NCI-H1105 treated with DMSO at 0.1 percent for 48 hours (cell line): ENCODE measurements around the gene TMA7B.
"Not testable (repeated sequence)": the region's sequence is repeated elsewhere in the genome, so short reads cannot be mapped to it uniquely, and the experiment has no call there.

Experiments used
- DNase-seq: peaks from one replicate; lab custom pipeline; 2025; lab: John Stamatoyannopoulos, UW

TMA7B gene

GRCh38 chr22:39933741-39934140, 26.5 kb upstream of the TMA7B start:
- no peak for DNase-seq

GRCh38 chr22:39935116-39935515, 25.1 kb upstream of the TMA7B start:
- DNase-seq: no peak

- no peak for DNase-seq
These were observed 24.6 kb upstream of the TMA7B start for GRCh38 chr22:39935612-39936011.

- DNase-seq: no peak
These were observed 23.6 kb upstream of the TMA7B start for GRCh38 chr22:39936523-39937145.

- DNase-seq: no peak
These were observed 22.3 kb upstream of the TMA7B start for GRCh38 chr22:39937906-39938305.

GRCh38 chr22:39938509-39939111, 21.6 kb upstream of the TMA7B start:
- no peak for DNase-seq

- DNase-seq: no peak
These were observed 20.4 kb upstream of the TMA7B start for GRCh38 chr22:39939830-39940229.

- DNase-seq: no peak
These were observed 19.4 kb upstream of the TMA7B start for GRCh38 chr22:39940757-39941305.

GRCh38 chr22:39941601-39942000, 18.6 kb upstream of the TMA7B start:
- peak; percentile 43 for DNase-seq

GRCh38 chr22:39942439-39943230, 17.6 kb upstream of the TMA7B start:
- no peak for DNase-seq

GRCh38 chr22:39943337-39943736, 16.9 kb upstream of the TMA7B start:
- DNase-seq: no peak

- DNase-seq: no peak
These were observed 16.0 kb upstream of the TMA7B start for GRCh38 chr22:39943953-39944872.

- no peak for DNase-seq
These were observed 14.1 kb upstream of the TMA7B start for GRCh38 chr22:39946126-39946502.

- DNase-seq: no peak
These were observed 13.5 kb upstream of the TMA7B start for GRCh38 chr22:39946503-39947219.

GRCh38 chr22:39947220-39948216, 12.7 kb upstream of the TMA7B start:
- no peak for DNase-seq

GRCh38 chr22:39949964-39950737, 10.0 kb upstream of the TMA7B start:
- DNase-seq: no peak

GRCh38 chr22:39951603-39952293, 8.4 kb upstream of the TMA7B start:
- DNase-seq: not testable (repeated sequence)

- no peak for DNase-seq
These were observed 7.8 kb upstream of the TMA7B start for GRCh38 chr22:39952347-39952746.

- DNase-seq: no peak
These were observed 7.1 kb upstream of the TMA7B start for GRCh38 chr22:39953101-39953500.
